K562 (cell line): ENCODE measurements around the gene PSMD1. TPM values are rescaled to one million over a fixed set of nuclear protein-coding genes. Genes with fewer than 3 reads are reported as not detected.

ENCODE experiments used
- ATAC-seq: fragments of 200-7000 bp; cut with Tn5 transposase; 3 replicates; pipeline ENCODE4 v1.9.1; 2020; ENCODE audit warnings: moderate library complexity
- BruUV-seq: library from RNA; stranded (reverse); fragments of 400-500 nt; replicated peaks from 2 replicates; lab custom pipeline; 2021; lab: Mats Ljungman, UMichigan
- CTCF ChIA-PET: fragments of 300-600 bp; formaldehyde crosslinking; extraction: SDS; loops from one replicate; lab custom pipeline; 2021; ENCODE audit warnings: low intra/inter-chr PET ratio; lab: Yijun Ruan, JAX
- POLR2A ChIA-PET: fragments of 300-600, 350-650 bp; sonication (Branson Sonifier 250); formaldehyde crosslinking; extraction: SDS; loops from one replicate; lab custom pipeline; 2021; ENCODE audit warnings: antibody characterized with exemption, inconsistent platforms; lab: Yijun Ruan, JAX
- DNase-seq, 4 experiments: peaks; one replicate each; pipeline versions ENCODE4 v3.0.0 to v3.0.0-alpha.2; 2011 to 2018; ENCODE audit warnings: low spot score in 3 of 4, mixed read lengths in 3 of 4; ENCODE audit errors: extremely low read depth in 1 of 4
- FAIRE-seq: peaks from 2 replicates; lab custom pipeline; 2011; peaks lifted over from hg19 to GRCh38; lab: Jason Lieb, UNC
- H2AFZ ChIP-seq: 2 replicates; pipeline ENCODE4 v1.6.0; 2011; ENCODE audit warnings: low read depth, low read length, control low read depth, inconsistent platforms
- H3K27ac ChIP-seq: fragments of 200-600 bp; 3 replicates; pipeline ENCODE4 v1.8.0; 2011; ENCODE audit warnings: low read depth, mild to moderate bottlenecking, control low read depth, inconsistent platforms, low read length, moderate library complexity, mixed read lengths; ENCODE audit errors: extremely low read depth
- H3K27me3 ChIP-seq, 2 experiments: fragments of 300-600 bp in 1 of 2; 2 replicates in 1 of 2; 3 replicates in 1 of 2; pipeline versions ENCODE4 v1.6.0 to v1.8.0; 2011; ENCODE audit warnings: inconsistent platforms in 2 of 2, low read length in 2 of 2, mild to moderate bottlenecking in 1 of 2, mixed read lengths in 1 of 2, moderate library complexity in 1 of 2; ENCODE audit not compliant: control insufficient read depth in 2 of 2, insufficient read depth in 2 of 2
- H3K36me3 ChIP-seq: fragments of 300-600 bp; 3 replicates; pipeline ENCODE4 v1.8.0; 2011; ENCODE audit warnings: mild to moderate bottlenecking, low read length, inconsistent platforms; ENCODE audit not compliant: control insufficient read depth, insufficient read depth
- H3K4me1 ChIP-seq, 2 experiments: fragments of 200-600 bp in 1 of 2; replicated peaks in 1 of 2; 2 replicates in 1 of 2; 3 replicates in 1 of 2; pipeline versions ENCODE4 v1.5.1 to v1.8.0; 2011; ENCODE audit warnings: inconsistent platforms in 2 of 2, low read length in 2 of 2, mild to moderate bottlenecking in 1 of 2, mixed read lengths in 1 of 2, moderate library complexity in 1 of 2; ENCODE audit not compliant: control insufficient read depth in 2 of 2, insufficient read depth in 2 of 2
- H3K4me2 ChIP-seq: 2 replicates; pipeline ENCODE4 v1.6.1; 2011; ENCODE audit warnings: low read length, control low read depth, inconsistent platforms, mixed read lengths; ENCODE audit not compliant: insufficient read depth
- H3K4me3 ChIP-seq: fragments of 200-600 bp; sonication (generic), shearing (Covaris generic); 2 replicates; pipeline ENCODE4 v1.5.1; 2016; ENCODE audit warnings: control low read depth, inconsistent platforms
- H3K79me2 ChIP-seq: fragments of 200-600 bp; 3 replicates; pipeline ENCODE4 v1.8.0; 2011; ENCODE audit warnings: low read length, inconsistent platforms; ENCODE audit not compliant: control insufficient read depth, insufficient read depth
- H3K9ac ChIP-seq, 2 experiments: 2 replicates each; pipeline versions ENCODE4 v1.6.0 to v1.6.1; 2011; ENCODE audit warnings: low read depth in 2 of 2, low read length in 2 of 2, control low read depth in 1 of 2, inconsistent platforms in 1 of 2, mild to moderate bottlenecking in 1 of 2, mixed read lengths in 1 of 2; ENCODE audit not compliant: insufficient read depth in 1 of 2
- H3K9me1 ChIP-seq: one replicate; pipeline ENCODE4 v1.6.0; 2011; ENCODE audit warnings: inconsistent platforms, mild to moderate bottlenecking, low read length, moderate library complexity; ENCODE audit not compliant: control insufficient read depth, insufficient read depth
- H3K9me3 ChIP-seq: replicated peaks from 2 replicates; pipeline ENCODE4 v1.5.1; 2011; ENCODE audit warnings: low read depth, low read length, inconsistent platforms; ENCODE audit not compliant: control insufficient read depth, insufficient read depth
- H4K20me1 ChIP-seq: replicated peaks from 2 replicates; pipeline ENCODE4 v1.6.1; 2011; ENCODE audit warnings: low read length, inconsistent platforms, mixed read lengths; ENCODE audit not compliant: control insufficient read depth, insufficient read depth
- KLF1 ChIP-seq: fragments of 450-650 bp; IDR thresholded peaks from 2 replicates; pipeline ENCODE4 v1.6.1; 2016; ENCODE audit warnings: missing genetic modification characterization, missing compliant biosample characterization
- MEF2D ChIP-seq: conservative IDR thresholded peaks from 2 replicates; pipeline ENCODE4 v1.6.1; 2016; ENCODE audit warnings: low read depth, missing genetic modification characterization, missing compliant biosample characterization
- MGA ChIP-seq: fragments of 450-650 bp; IDR thresholded peaks from 2 replicates; pipeline ENCODE4 v1.6.1; 2016; ENCODE audit warnings: mild to moderate bottlenecking, moderate library complexity
- SAFB2 ChIP-seq: fragments of 200-400 bp; formaldehyde crosslinking; IDR thresholded peaks from 2 replicates; pipeline ENCODE4 v1.6.1; 2018; ENCODE audit warnings: borderline replicate concordance, low read length, low read depth, moderate library complexity; ENCODE audit not compliant: severe bottlenecking
- SLC30A9 ChIP-seq: fragments of 250-450 bp; sonication (Bioruptor Pico); IDR thresholded peaks from 2 replicates; pipeline ENCODE4 v1.8.0; 2022; ENCODE audit warnings: mild to moderate bottlenecking, moderate library complexity
- SREBF2 ChIP-seq: sonication (generic); formaldehyde crosslinking; IDR thresholded peaks from 2 replicates; pipeline ENCODE4 v1.4.0; 2020; ENCODE audit warnings: mild to moderate bottlenecking, missing genetic modification reagents
- THAP7 ChIP-seq: fragments of 250-450 bp; sonication (Bioruptor Pico); IDR thresholded peaks from 2 replicates; pipeline ENCODE4 v1.5.0; 2021
- THRAP3 ChIP-seq: fragments of 450-650 bp; IDR thresholded peaks from 2 replicates; pipeline ENCODE4 v1.6.1; 2016; ENCODE audit warnings: mild to moderate bottlenecking, inconsistent platforms, borderline replicate concordance
- ZFP36 ChIP-seq: fragments of 150-350 bp; IDR thresholded peaks from 2 replicates; pipeline ENCODE4 v1.6.1; 2018; ENCODE audit warnings: low read length, low read depth; ENCODE audit not compliant: partially characterized antibody
- ZNF224 ChIP-seq: sonication (generic); formaldehyde crosslinking; IDR thresholded peaks from 2 replicates; pipeline ENCODE4 v1.8.0; 2022; ENCODE audit warnings: mild to moderate bottlenecking, missing genetic modification reagents
- ZNF24 ChIP-seq: fragments of 450-650 bp; IDR thresholded peaks from 2 replicates; pipeline ENCODE4 v1.6.1; 2016
- ZNF589 ChIP-seq: fragments of 200-800 bp; sonication (Bioruptor generic); IDR thresholded peaks from 2 replicates; pipeline ENCODE4 v1.6.1; 2016; ENCODE audit warnings: low read depth, missing genetic modification characterization, missing compliant biosample characterization
- WGBS: fragments of 100-300 bp; shearing (Covaris generic); methylation state at CpG from one replicate; pipeline ENCODE4 v1.1.6; 2016; ENCODE audit warnings: low coverage, mixed read lengths; ENCODE audit not compliant: insufficient coverage; ENCODE audit errors: missing lambda C conversion rate; 5-methylcytosine and 5-hydroxymethylcytosine counted together
- in situ Hi-C: fragments of 300-500 bp; cut with MboI; formaldehyde crosslinking; loops from 4 replicates; pipeline ENCODE4 v1.15.0; 2018; ENCODE audit warnings: inconsistent platforms, mixed read lengths
- intact Hi-C: fragments of 100-400 bp; cut with micrococcal nuclease; formaldehyde crosslinking; loops from 2 replicates; pipeline ENCODE4 v1.14.2; 2022
- polyA plus RNA-seq, 8 experiments: library from polyadenylated mRNA; depleted of rRNA in 4 of 8; stranded (reverse) in 5 of 8; unstranded in 3 of 8; fragments of >200 nt; fragmentation: Nextera tagmentation in 2 of 8; fragmentation: Illumina TruSeq in 1 of 8; extraction: Ambion mirVana in 2 of 8; extraction: Trizol in 1 of 8; gene quantifications; 2 replicates each; pipeline versions ENCODE4 v1.2.1 to v1.2.3, GENCODE V29; 2011 to 2014; ENCODE audit warnings: inconsistent platforms in 1 of 8, missing spikeins in 1 of 8
- total RNA-seq, 7 experiments: library from RNA; depleted of rRNA in 6 of 7; stranded (reverse); fragments of >200 nt in 6 of 7; fragmentation: Illumina TruSeq in 2 of 7; extraction: Trizol in 2 of 7; gene quantifications; 2 replicates each; pipeline versions ENCODE4 v1.2.1 to v1.2.3, GENCODE V29; 2011 to 2021; ENCODE audit warnings: low replicate concordance in 1 of 7

Gene PSMD1
- total and polyA plus RNA-seq, 9 of the 15 experiments (the other 6 are each of a cell fraction or from before 2014, with no cell fraction given) = 100 to 257 (median 147) TPM

GRCh38 chr2:231015478-231015877, 41.2 kb upstream of the PSMD1 start:
- H3K4me1 ChIP-seq = no peaks in the 10 kb centered on the region
- no peaks in the 10 kb centered on the region for H3K9me1 ChIP-seq
- H3K79me2 ChIP-seq = no peaks in the 10 kb centered on the region
- H4K20me1 ChIP-seq = no peaks in the 10 kb centered on the region; the same call in 1 of the 2 replicates
- ATAC-seq = no peak
- POLR2A ChIA-PET = no interaction called here
- no peak overlapping the region for H2AFZ ChIP-seq
- CTCF ChIA-PET = no interaction called here
- 0% methylated on average over 6 of the region's 7 CpGs for WGBS
- H3K4me2 ChIP-seq = no peak overlapping the region
- no peak overlapping the region for H3K4me3 ChIP-seq
- no TSS peak for BruUV-seq
- no peak overlapping the region for H3K9ac ChIP-seq
- intact Hi-C loops (no loop called here), in situ Hi-C loops (no loop called here)
- TF ChIP-seq KLF1 (tag) = no peak
- TF ChIP-seq ZFP36 = no peak
- no peak for TF ChIP-seq ZNF224 (CRISPR knock-in tag)
- TF ChIP-seq SLC30A9 (CRISPR knock-in tag) = no peak
- no peak for TF ChIP-seq SREBF2 (CRISPR knock-in tag)
- TF ChIP-seq MEF2D (tag) = no peak
- TF ChIP-seq SAFB2 = no peak
- no peak for TF ChIP-seq ZNF589 (CRISPR knock-in tag)
- no peak for TF ChIP-seq ZNF24
- no peak for TF ChIP-seq MGA
- no peak for TF ChIP-seq THRAP3
- TF ChIP-seq THAP7 (CRISPR knock-in tag) = no peak
- DNase-seq = no peak
- FAIRE-seq = no peak
- no peak overlapping the region for H3K27ac ChIP-seq
- peaks cover 0 to 2% of the 10 kb centered on the region in 2 experiments; a peak in 3 of 5 replicates for H3K27me3 ChIP-seq
- no peaks in the 10 kb centered on the region for H3K36me3 ChIP-seq
- H3K9me3 ChIP-seq = no peaks in the 10 kb centered on the region
